GM21367 (cell line): ENCODE data around the gene HTR7.
A peak's percentile ranks its signal among the peaks of the same experiment; 100 is the strongest.

Source experiments
- ATAC-seq: cut with Tn5 transposase; IDR thresholded peaks from one replicate; pipeline ENCODE4 v1.9.1; 2021; ENCODE audit not compliant: unreplicated experiment

The HTR7 gene

DNA sequence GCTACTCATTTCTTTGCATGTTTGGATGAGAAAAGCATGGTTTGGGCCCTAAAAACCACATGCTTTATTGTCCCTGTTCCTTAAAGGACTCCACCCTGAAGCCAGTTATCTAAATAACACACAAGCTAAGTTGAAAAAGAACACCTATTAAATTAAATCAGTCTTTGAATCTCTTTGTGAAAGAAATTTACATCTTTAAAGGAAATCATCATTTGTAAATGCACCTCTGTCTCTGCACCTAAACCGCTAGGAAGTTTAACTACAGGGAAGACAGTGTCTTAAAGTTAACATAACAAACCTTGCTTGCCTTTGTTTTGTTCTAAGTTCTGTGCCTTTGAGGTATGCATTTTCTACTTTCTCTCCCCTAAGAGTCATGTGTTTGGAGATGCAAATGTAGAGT, 52.6 kb downstream of the HTR7 start:
- no peak for ATAC-seq

DNA sequence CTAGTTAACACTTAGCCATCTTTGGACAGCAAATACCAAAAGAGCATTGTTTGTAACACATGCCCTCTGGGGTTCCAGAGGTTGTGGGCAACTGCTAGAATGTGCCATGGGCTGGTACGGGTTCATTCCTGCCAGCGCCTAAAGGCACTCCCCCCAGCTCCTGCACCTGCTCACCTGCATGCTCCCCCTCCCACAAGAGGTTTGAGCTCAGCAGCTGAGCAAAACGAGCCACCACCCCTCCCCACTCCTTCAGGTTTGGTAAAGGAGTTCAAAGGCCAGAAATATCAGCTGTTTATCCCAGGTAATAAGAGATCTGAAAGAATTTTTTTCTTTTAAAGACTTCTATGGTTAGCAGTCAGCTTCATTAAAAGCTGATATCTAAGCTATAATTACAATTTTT, 53.5 kb downstream of the HTR7 start:
- no peak for ATAC-seq

GRCh38 chr10:90801608-90802007, 56.2 kb downstream of the HTR7 start:
- no peak for ATAC-seq

DNA sequence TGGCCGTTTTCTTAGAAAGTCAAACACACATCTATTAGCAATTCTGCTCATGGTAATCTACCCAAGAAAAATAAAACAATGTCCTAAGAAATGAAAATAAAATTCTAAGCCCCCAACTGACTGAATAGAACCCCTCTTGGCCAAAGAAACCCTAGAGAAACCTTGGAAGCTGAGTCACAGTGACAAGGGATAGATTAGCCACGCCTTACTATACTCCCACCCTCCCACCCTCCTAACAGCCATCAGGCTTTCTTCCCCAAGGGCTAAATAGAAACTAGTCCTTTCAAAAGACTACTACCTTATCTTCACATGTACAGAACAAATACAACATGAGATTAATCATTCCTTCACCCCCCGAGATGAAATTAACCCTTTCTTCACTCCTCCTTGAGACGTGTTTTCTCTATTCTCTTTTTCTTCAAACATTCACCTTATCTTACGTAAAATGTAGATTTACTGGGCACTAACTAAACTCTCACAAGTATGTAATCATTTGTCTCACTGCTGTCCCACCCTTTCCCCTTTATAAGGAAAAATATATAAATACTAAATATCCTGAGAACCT, 57.5 kb downstream of the HTR7 start:
- no peak for ATAC-seq

- no peak for ATAC-seq
Measured at GRCh38 chr10:90799172-90799571, 58.7 kb downstream of the HTR7 start.

DNA sequence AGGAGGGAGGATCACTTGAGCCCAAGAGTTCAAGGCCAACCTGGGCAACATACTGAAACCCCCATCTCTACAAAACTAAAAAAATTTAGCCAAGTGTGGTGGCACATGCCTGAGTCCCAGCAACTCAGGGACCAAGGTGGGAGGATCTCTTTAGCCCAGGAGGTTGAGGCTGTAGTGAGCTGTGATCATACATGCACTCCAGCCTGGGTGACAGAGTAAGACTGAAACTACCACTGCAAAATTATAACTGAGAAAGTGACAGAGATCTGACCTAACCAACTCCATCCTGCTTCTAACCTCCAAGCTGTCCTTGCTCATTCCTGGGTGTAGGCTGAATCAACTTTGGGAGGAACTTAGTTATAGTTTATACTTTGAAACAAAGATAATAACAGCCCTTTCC, 59.4 kb downstream of the HTR7 start:
- no peak for ATAC-seq

DNA sequence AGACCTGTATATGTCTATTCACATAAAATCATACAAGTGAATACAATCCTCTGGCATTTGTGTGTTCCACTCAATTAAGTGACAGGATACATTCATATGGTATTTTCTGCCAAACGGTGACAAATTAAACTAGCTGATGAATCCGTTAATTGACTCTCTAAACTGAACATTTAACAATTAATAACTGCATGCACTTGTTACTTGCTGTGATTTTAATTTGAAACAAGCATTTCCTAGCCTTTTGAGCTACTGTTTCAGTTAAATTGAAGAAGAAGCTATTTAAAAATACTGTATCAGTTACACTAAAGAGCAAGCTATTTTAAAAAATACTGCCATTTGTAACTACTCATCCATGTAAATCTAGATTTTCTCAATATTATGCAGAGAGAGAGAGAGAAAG, 67.4 kb downstream of the HTR7 start:
- ATAC-seq: no peak

GRCh38 chr10:90788968-90789367, 68.9 kb downstream of the HTR7 start:
- ATAC-seq: peak; percentile 73

GRCh38 chr10:90788199-90788491, 69.7 kb downstream of the HTR7 start:
- no peak for ATAC-seq

DNA sequence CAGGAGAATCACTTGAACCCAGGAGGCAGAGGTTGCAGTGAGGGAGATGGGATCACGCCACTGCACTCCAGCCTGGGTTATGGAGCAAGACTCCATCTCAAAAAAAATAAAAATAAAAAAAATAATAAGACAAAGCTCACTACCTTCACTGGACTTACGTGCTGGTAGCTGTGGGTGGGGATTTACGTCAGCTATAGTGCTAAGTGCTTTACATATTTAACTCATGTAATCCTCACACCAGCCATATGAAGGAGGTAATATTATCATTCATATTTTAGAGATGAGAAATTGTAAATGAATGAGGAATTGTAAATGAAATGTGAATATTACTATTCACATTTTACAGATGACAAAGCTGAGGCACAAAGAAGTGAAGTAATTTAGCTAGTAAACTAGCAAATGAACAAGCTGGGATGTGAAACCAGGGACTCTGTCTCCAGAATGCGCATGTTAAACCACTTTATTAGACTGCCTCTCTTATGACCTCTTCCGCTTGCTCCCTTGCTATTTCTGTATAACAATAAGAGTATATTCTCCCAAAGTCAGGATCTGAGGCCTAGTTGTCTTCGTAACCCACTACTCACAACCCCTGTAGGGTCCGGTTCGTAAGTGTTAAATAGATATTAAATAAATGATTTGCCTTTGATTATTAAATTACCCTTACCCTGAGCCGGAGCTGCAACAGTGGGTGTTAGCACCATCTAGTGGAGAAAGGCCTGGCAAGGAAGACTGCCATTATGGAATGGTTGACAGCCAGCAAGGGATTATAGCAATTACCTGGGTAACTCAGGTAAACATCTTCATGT, 70.2 kb downstream of the HTR7 start:
- no peak for ATAC-seq

DNA sequence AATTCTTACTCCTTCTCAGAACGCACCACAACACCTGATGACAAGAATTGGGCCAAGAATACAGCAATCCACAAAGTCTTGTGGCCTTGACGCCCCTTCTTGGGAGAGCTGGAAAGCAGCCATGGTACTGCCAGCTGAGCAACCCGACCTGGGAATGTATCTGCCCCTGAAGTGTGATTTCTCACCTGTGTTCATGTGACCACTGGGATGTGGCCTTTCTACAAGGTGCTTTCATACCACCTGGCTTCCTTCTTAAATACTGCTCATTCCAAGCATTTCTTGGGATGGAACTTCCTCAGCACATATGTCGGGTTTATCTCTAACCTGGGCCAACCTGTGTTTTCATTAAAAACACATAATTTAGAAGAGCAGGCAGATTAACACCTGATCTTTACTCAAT, 72.1 kb downstream of the HTR7 start:
- no peak for ATAC-seq

- ATAC-seq: no peak
Measured at GRCh38 chr10:90784771-90785170, 73.1 kb downstream of the HTR7 start.

GRCh38 chr10:90780488-90780887, 77.4 kb downstream of the HTR7 start:
- no peak for ATAC-seq

GRCh38 chr10:90779548-90779947, 78.3 kb downstream of the HTR7 start:
- no peak for ATAC-seq

- ATAC-seq: no peak
Measured at GRCh38 chr10:90777621-90778020, 80.2 kb downstream of the HTR7 start.

DNA sequence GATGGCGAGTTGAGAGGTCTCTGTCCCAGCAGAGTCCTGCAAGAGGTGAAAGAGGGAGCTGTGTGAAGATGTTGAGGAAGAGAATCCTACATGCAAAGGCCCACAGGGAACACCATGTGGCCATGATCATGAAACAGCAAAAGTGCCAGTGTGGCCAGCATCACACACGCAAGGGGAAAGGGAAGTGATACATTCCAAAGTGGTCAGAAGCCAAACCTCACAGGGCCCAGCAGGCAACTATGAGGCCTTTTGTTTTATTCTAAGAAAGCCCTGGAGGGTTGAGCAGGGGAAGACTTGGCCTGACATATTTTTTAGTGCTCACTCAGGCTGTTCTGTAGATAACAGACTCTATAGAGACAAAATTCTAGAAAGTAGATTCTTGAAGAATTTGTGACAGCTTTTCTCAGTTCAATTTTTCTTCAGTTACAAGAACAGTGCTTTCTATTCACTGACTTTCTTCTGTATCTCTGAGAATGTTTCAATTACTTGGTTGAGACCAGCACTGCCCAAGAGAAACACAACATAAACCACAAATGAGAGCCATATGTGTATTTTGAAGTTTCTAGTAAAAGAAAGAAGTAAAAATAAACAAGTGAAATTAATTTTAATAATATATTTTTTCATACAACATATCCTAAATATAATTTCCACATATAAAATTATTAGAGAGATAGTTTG, 82.3 kb downstream of the HTR7 start:
- no peak for ATAC-seq

- ATAC-seq: no peak
Measured at GRCh38 chr10:90769946-90770841, 87.6 kb downstream of the HTR7 start.

GRCh38 chr10:90751107-90751997, 106.5 kb downstream of the HTR7 start:
- peak; percentile 81 for ATAC-seq

- no peak for ATAC-seq
Measured at GRCh38 chr10:90746829-90747228, 111.0 kb downstream of the HTR7 start.

- ATAC-seq: no peak
Measured at GRCh38 chr10:90745565-90745964, 112.3 kb downstream of the HTR7 start.
